Subcutaneous preadipocyte (primary cell): ENCODE results near the gene TBX6. TPM values are rescaled to one million over a fixed set of nuclear protein-coding genes. Genes with fewer than 3 reads are reported as not detected.

Experiments used
- total RNA-seq: library from RNA; depleted of rRNA; stranded (reverse); fragments of >200 nt; gene quantifications from 2 replicates; pipeline ENCODE4 v1.2.3, GENCODE V29; 2012

Gene TBX6, protein sequence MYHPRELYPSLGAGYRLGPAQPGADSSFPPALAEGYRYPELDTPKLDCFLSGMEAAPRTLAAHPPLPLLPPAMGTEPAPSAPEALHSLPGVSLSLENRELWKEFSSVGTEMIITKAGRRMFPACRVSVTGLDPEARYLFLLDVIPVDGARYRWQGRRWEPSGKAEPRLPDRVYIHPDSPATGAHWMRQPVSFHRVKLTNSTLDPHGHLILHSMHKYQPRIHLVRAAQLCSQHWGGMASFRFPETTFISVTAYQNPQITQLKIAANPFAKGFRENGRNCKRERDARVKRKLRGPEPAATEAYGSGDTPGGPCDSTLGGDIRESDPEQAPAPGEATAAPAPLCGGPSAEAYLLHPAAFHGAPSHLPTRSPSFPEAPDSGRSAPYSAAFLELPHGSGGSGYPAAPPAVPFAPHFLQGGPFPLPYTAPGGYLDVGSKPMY
- total RNA-seq: 0.39 TPM in 1 of 2 replicates, not detected in the other

GRCh38 chr16:30091474-30092372 lies at the start of gene TBX6:
Gene TBX6, minus strand, starts transcription at chr16:30091924. Its CDS starts 731 bp downstream, at chr16:30091193.

DNA sequence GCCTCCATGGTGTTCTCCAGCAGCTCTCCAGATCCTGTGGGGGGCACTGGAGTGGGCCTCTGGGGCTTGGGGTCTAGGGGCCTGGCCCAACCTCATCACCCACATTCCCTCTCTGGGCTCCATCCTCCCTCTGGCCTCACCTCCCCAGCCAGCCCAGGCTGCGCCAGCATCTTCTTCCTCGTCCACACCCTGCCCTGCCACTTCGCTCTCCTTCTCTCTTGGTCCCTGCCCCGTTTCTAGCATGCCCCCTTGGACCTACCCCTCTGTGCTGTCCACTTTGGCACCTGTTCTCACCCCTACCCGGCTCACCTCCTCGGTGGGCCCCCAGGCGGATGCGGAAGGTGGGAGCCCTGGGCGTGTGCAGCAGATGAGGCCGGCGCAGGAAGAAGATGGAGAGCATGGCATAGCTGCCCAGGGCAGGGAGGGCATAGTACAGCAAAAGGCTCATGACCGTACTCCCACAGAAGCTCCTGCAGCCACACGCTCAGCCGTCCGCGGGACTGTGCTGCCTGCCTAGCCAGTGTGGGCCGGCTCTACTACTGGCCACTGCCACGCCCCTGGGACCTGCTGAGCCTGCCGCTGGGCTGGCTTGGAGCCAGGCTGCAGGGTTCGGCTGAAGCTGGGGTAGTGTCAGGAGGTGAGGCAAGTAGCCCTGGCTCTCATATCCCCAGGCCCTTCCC lies 21.4 kb upstream of the TBX6 start, which contains the start of gene GDPD3:
Gene GDPD3 (minus strand): TSS at position 507 of the 680 bp plus-strand sequence. CDS start 59 bp downstream, at position 448.

GRCh38 chr16:30096105-30096861 lies 4.6 kb upstream of the TBX6 start, which contains the start of gene YPEL3:
Gene YPEL3, minus strand, starts transcription at chr16:30096213. Its CDS starts 731 bp downstream, at chr16:30095482.

GRCh38 chr16:30075503-30076275 lies 16.0 kb downstream of the TBX6 start, which contains the start of gene PPP4C:
Gene PPP4C, plus strand, starts transcription at chr16:30075994. Its CDS starts 384 bp downstream, at chr16:30076378.

GRCh38 chr16:30065102-30065942 lies 26.4 kb downstream of the TBX6 start, which contains the start of gene ALDOA:
Gene ALDOA, plus strand, starts transcription at chr16:30065760. Its CDS starts 1,138 bp downstream, at chr16:30066898.

Other genes with a start within 250 kb of the TBX6 start
- gene CDIPT, start 228.7 kb downstream of the TBX6 start, total RNA-seq: 57.7 and 65.4 TPM in 2 replicates
- 0.73 and 0.98 TPM in 2 replicates for gene SEZ6L2, start 192.4 kb downstream of the TBX6 start, total RNA-seq
- gene ASPHD1, start 191.4 kb downstream of the TBX6 start, total RNA-seq: 2.3 and 4.4 TPM in 2 replicates
- 6.2 and 10.2 TPM in 2 replicates for gene KCTD13, start 165.7 kb downstream of the TBX6 start, total RNA-seq
- 40.7 and 53.3 TPM in 2 replicates for gene TMEM219, start 129.8 kb downstream of the TBX6 start, total RNA-seq
- 32.3 and 42.2 TPM in 2 replicates for gene TAOK2, start 118.1 kb downstream of the TBX6 start, total RNA-seq
- gene HIRIP3, start 96.3 kb downstream of the TBX6 start, total RNA-seq: 5.9 and 8.2 TPM in 2 replicates
- 18.7 and 21.7 TPM in 2 replicates for gene INO80E, start 95.7 kb downstream of the TBX6 start, total RNA-seq
- 0.20 and 0.37 TPM in 2 replicates for gene DOC2A, start 80.9 kb downstream of the TBX6 start, total RNA-seq
- gene C16orf92, start 68.7 kb downstream of the TBX6 start, total RNA-seq: not detected in 2 replicates
- gene TLCD3B, start 60.7 kb downstream of the TBX6 start, total RNA-seq: not detected in 2 replicates
- 847 and 985 TPM in 2 replicates for gene ALDOA, start 26.2 kb downstream of the TBX6 start, total RNA-seq
- gene PPP4C, start 15.9 kb downstream of the TBX6 start, total RNA-seq: 182 and 190 TPM in 2 replicates
- 6.6 and 9.2 TPM in 2 replicates for gene YPEL3, start 4.3 kb upstream of the TBX6 start, total RNA-seq
- 0.78 and 1.8 TPM in 2 replicates for gene GDPD3, start 21.6 kb upstream of the TBX6 start, total RNA-seq
- 50.0 and 59.2 TPM in 2 replicates for gene MAPK3, start 31.3 kb upstream of the TBX6 start, total RNA-seq
- 0.73 and 1.6 TPM in 2 replicates for gene CORO1A, start 91.7 kb upstream of the TBX6 start, total RNA-seq
- 47.7 and 168 TPM in 2 replicates for gene BOLA2B, start 101.7 kb upstream of the TBX6 start, total RNA-seq
- 37.5 and 42.6 TPM in 2 replicates for gene SLX1A, start 102.0 kb upstream of the TBX6 start, total RNA-seq
- 2.9 and 5.7 TPM in 2 replicates for gene SULT1A3, start 107.3 kb upstream of the TBX6 start, total RNA-seq
- gene NPIPB13, start 156.6 kb upstream of the TBX6 start, total RNA-seq: 0.73 TPM in 1 of 2 replicates, not detected in the other